GM12874 (cell line): ENCODE data around the gene ADAMTS13.

Experiments used
- TF ChIP-seq, protein P1 (sequence below): IDR thresholded peaks from 2 replicates; pipeline ENCODE4 v1.5.1; 2011; ENCODE audit warnings: low read depth, mild to moderate bottlenecking, control low read depth, low read length, moderate library complexity; ENCODE audit not compliant: insufficient read depth

ADAMTS13 gene

DNA sequence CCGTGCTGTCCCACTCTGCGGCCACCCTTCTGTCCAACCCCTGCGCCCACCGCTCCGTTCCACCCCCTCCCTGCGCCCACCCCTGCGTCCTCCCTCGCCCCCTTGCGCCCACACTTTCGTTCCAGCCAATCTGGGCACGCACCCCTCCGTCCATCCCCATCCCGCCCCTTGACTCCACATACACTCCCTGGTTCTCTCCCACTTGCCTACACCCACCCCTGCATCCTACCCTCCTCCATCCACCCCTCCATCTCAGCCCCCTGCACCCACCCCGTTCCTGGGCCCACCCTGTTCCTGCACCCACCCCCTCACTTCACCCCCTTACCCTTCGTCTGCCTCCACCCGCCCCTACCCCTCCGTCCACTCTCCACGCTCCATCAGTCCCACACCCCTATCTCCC, 7.0 kb downstream of the ADAMTS13 start:
- TF ChIP-seq, protein P1, sequence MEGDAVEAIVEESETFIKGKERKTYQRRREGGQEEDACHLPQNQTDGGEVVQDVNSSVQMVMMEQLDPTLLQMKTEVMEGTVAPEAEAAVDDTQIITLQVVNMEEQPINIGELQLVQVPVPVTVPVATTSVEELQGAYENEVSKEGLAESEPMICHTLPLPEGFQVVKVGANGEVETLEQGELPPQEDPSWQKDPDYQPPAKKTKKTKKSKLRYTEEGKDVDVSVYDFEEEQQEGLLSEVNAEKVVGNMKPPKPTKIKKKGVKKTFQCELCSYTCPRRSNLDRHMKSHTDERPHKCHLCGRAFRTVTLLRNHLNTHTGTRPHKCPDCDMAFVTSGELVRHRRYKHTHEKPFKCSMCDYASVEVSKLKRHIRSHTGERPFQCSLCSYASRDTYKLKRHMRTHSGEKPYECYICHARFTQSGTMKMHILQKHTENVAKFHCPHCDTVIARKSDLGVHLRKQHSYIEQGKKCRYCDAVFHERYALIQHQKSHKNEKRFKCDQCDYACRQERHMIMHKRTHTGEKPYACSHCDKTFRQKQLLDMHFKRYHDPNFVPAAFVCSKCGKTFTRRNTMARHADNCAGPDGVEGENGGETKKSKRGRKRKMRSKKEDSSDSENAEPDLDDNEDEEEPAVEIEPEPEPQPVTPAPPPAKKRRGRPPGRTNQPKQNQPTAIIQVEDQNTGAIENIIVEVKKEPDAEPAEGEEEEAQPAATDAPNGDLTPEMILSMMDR: no peak

DNA sequence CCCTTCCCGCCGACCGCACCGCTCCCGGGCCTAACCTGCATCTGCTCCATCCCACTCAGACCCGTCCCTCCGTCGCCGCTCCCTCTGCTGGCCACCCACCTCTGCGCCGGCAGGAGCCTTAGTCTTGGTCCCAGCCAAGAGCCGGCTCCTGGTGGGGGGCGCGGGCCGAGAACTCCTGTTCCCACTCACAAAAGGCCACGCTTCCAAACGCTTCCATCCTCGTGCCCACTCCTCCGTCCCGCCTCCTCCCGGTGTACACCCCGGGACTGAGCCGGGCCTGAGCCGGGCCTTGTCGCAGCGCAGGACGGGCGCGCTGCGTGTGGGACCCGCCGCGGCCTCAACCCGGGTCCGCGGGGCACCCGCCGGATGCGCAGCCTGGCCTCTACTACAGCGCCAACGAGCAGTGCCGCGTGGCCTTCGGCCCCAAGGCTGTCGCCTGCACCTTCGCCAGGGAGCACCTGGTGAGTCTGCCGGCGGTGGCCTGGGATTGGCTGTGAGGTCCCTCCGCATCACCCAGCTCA, 7.5 kb downstream of the ADAMTS13 start:
- TF ChIP-seq, protein P1: no peak

DNA sequence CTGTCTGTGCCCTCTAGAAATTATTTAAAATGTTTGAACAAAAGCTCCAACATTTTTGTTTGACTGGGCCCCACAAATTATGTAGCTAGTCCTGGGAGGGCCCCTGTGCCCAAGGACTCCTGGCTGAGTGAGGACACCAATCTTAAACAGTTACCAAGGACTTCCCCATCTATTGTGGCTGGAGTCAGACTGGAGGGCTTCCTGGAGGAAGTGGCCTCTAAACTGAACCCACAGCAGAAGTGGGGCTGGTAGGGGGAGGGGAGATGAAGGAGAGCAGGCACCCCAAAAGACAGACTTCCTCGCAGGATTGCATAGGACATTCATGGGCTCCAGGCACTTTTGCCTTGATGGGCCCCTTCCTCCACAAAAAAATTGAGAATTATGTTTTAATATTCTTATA, 8.1 kb downstream of the ADAMTS13 start:
- TF ChIP-seq, protein P1: no peak

DNA sequence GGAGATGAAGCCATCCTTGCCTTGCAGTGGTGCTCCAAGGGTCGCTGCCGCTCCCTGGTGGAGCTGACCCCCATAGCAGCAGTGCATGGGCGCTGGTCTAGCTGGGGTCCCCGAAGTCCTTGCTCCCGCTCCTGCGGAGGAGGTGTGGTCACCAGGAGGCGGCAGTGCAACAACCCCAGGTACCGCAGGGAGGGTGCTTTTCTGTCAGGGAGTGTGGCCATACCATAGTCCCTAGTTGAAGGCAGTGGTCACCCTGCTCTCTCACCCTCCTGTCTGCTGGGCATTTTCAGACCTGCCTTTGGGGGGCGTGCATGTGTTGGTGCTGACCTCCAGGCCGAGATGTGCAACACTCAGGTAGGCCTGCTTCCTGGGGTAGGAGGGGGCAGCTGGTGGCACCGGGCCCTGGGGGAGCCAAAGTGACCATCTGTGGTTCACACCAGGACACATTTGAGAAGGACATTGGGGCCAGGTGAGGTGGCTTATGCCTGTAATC, 11.2 kb downstream of the ADAMTS13 start:
- TF ChIP-seq, protein P1: no peak

DNA sequence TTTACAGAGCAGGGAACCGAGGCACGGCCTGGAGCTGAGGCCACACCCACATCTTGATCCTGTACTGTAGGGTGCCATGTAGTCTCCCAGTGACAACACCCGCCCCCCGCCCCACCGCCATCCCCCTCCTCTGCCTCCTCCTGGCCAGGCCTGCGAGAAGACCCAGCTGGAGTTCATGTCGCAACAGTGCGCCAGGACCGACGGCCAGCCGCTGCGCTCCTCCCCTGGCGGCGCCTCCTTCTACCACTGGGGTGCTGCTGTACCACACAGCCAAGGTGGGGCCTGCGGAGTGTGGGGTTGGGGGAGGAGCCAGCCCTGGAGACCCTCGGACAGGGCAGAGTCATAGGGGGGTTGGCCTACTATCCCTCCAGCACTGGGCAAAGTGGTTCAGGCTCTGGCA, 14.5 kb downstream of the ADAMTS13 start:
- TF ChIP-seq, protein P1: no peak

DNA sequence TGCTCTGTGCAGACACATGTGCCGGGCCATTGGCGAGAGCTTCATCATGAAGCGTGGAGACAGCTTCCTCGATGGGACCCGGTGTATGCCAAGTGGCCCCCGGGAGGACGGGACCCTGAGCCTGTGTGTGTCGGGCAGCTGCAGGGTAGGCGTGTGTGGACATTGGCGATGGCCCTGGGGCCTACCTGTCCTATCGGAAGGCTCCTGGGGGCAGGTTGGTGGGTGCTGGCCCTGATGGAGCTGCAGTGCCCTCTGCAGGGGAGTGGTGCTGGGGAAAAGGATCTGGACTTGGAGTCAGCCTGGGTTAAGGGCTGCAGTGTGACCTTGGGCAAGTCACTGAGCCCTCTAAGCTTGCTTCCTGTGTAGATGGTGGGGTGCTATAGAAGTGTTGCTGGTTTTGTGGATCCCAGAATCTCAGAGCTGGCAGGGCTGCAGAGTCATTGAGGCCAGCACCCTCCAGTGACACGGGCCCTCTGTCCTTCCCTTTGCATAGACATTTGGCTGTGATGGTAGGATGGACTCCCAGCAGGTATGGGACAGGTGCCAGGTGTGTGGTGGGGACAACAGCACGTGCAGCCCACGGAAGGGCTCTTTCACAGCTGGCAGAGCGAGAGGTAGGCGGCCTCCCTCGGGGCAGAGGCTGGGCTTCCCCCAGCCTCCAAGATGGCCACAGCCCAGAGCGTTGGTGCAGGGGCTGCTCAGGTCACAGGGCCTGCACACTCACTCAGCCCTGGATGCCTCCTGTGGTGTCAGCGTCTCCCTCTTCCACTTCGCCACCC, 15.8 kb downstream of the ADAMTS13 start:
- TF ChIP-seq, protein P1: peak; percentile 34

DNA sequence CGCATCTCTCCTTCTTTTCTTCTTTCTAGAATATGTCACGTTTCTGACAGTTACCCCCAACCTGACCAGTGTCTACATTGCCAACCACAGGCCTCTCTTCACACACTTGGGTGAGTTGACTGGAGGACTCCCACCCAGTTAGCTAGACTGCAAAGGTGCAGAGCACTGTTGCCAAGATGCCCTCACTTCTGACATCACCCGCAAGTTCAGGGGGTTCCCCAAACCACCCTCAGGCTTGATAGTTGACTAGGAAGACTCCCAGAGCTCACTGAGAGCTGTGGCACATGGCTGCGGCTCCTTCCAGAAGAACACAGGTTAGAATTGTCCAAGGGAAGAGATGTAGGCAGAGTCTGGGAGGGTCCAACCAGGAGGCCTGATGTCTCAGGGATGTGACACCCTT, 17.2 kb downstream of the ADAMTS13 start:
- TF ChIP-seq, protein P1: no peak
